Stimulated activated CD4-positive, alpha-beta T cell treated with anti-CD3 and anti-CD28 coated beads, Interleukin-4, amount 100 ng/mL, for 48 hours (primary cell): ENCODE data around the gene MUC22.
"Not testable (repeated sequence)": the region's sequence is repeated elsewhere in the genome, so short reads cannot be mapped to it uniquely, and the experiment has no call there.

Experiments used
- DNase-seq, 2 donors: peaks; one replicate each; pipeline ENCODE4 v3.0.0-alpha.2; 2020; ENCODE audit warnings: low read depth in 2 of 2

Gene MUC22

DNA sequence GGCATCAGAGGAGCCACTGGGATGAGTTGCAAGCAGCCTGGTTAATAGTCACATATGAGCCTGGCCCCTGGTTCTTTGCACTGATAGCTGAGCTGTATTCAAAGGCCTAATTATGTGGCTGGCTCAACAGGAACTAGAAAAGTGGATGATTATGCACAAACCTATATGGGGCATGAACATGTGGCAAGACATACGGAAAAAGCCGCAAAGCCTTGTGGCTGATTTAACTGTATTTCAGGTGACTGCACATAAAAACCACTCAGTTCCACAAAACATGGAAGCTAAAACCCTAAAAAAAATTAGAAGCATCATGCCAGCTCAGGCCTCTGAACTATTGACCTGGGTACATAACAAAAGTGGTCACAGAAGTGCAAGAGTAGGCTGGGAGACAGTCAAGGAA is 13.0 kb upstream of the MUC22 start:
- DNase-seq: no peak

DNA sequence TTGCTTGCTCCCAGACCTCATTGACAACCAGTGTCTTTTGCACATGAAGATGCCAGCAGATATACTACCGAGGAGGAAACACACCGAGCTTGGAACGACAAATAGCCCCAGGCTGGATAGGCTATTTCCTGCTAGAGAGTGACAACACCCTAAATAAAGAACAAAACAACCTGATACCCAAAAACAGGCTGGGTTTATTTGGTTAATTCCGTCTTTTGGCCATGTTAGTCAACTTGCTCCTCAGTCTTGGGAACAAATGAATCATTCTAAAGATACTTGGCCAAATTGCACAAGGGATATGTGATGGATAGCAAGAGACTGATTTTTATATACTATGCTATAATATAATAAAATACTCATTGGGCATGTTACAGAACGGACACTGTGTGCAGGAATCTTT is 11.5 kb upstream of the MUC22 start:
- no peak for DNase-seq

DNA sequence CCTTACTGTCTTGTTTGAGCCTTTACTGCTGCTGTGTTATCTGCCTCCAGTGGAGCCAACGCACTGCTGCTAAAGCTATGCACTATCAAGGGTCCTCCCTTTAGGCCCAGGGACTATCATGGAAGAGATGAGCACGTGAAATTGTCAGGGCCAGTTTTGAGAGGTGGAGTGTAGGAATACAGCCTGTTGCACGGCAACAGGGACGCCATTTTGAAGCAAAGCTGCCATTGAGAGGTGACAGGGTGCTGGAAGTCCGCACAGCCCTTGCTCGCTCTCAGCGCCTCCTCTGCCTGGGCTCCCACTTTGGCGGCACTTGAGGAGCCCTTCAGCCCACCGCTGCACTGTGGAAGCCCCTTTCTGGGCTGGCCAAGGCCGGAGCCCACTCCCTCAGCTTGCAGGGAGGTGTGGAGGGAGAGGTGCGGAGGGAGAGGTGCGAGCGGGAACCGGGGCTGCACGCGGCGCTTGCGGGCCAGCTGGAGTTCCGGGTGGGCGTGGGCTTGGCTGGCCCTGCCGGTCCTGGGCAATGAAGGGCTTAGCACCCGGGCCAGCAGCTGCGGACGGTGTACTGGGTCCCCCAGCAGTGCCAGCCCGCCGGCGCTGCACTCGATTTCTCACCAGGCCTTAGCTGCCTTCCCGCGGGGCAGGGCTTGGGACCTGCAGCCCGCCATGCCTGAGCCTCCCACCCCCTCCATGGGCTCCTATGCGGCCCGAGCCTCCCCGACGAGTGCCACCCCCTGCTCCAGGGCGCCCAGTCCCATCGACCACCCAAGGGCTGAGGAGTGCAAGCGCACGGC is 10.0 kb upstream of the MUC22 start:
- DNase-seq: not testable (repeated sequence)

DNA sequence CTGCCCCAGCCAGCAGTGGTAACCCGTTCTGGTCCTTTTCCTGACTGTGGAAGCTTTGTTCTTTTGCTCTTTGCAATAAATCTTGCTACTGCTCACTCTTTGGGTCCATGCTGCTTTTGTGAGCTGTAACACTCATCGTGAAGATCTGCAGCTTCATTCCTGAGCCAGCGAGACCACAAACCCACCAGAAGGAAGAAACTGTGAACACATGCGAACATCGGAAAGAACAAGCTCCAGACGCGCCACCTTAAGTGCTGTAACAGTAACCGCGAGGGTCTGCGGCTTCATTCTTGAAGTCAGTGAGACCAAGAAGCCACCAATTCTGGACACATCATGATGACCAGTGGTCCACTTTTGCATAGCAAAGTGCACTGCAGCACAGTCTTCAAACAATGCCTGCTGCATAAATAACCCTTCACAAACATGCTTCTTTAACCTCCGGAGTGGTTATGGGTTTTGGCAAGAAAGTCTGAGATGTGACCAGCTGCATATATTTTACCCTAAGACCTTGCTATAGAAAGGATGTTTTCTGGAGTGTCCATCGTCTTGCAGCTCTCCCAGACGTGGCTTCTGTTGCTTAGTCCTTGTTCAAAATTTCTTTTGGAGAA is 8.9 kb upstream of the MUC22 start:
- no peak for DNase-seq

DNA sequence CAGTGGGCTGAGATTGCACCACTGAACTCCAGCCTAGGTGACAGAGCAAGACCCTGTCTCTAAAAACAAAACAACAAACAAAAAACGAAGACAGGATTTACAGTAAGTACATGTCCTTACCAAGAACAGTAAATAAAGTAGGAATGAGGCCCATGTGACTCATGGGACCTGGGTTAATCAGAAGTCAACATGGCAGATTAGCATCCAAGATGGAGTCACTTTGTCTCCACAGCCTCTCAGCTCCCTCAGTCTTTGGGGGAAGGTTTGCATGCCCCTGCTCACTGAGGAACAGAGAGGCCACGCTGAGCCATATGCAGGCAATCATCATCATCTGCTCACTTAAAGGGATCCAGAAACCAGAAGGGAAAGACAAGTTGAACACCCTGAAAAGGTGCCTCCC is 7.8 kb upstream of the MUC22 start:
- DNase-seq: no peak

DNA sequence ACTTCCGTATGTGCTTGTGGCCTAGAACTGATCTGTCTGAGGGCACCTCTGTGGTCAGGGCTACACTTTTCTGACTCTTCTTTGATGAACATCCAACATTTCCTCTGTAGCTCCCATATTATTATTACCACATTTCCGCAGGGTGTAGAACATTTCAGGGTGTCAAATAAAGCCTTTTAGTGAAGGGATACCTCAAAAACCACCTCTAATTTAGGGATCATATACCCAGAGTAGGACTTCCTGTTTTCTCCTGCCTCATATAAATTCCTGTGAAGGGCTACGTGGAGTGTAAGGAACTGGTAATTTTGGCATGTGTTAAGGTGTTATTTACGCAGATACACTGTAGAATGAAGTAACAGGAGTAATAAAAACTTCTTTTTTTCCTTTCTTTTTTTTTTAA is 5.5 kb upstream of the MUC22 start:
- DNase-seq: no peak

DNA sequence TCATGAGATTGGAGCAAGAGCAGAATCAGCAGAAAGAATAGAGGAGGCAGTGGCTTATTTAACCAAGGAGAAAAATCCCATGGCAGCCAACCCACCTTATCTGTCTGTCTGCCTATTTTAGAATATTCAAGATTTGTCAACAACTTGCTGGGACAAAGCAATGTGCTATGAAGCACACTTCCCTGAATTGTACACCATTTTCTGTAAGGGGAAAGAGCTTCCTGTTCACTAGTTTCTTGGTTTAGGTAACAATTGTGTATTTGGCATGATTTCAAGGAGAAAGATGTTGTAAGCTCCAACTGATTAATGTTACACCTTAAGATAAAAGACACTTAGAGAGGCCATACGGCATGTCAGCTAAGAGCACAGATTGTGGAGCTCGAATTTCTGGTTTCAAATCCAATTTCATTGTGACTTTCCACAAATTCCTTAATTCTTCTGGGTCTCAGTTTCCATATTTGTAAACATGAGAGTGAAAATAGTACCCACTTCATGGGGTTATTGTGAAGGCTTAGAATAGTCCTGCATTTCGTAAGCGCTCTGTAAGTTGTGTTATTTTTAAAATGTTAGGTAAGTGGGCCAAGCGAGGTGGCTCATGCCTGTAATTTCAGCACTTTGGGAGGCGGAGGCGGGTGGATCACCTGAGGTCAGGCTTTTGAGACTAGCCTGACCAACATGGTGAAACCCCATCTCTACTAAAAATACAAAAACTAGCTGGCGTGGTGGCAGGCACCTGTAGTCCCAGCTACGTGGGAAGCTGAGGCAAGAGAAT is 4.8 kb upstream of the MUC22 start:
- no peak for DNase-seq

DNA sequence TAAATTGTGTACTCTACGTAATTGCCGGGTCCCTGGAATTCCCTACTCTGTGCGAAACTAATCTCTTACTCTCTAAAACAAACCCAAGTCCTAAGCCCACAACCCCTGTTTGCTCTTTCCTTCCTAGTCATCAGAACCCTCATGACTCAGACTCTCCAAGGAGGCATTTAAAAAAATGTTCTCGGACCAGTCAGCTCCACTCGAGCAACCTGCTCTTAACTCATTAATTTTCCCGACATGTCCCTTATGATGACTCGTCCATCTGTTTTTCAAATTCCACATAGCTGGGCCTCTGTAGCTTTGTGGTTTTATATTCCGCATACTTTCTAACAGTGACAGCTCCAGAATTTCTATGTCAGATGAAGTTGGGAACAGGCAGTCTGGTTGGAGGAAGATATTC is 2.6 kb upstream of the MUC22 start:
- no peak for DNase-seq

DNA sequence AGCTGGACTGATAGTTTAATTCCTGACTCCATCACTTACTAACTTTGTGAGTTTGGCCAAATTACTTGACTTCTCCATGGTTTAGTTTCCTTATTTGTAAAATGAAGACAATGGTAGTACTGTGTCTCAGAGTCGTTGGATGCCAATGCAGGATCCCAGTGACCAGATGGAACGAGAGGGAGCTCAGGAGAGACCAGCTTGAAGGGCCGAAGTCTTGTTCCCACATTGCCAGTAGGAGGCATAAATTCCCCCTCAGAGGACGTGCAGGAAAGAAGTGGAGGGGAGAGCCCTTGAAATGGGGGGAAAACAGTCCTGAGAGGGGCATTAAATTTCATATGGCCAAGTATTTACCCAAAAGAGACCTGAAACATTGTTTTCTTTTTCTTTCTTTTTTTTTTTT is 2.1 kb upstream of the MUC22 start:
- no peak for DNase-seq

DNA sequence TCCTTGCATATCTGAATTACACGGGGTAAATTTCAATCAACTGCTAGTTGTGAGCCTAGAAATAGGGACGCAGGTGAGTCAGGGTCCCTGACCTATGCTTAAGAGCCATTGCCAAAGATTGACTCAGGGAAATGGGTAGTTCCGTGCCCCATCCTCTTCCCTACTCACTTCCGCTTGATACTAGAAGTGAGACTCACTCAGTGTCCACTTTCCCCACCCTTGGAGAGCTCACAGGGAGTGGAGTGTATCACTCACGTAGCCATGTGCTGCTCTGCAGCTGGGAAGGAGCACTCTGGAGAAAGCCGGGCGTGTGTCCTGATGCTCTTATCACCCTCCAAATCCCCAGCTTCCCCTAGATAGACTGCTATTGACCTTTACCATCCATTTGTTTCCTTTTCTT is 543 bp upstream of the MUC22 start:
- no peak for DNase-seq

DNA sequence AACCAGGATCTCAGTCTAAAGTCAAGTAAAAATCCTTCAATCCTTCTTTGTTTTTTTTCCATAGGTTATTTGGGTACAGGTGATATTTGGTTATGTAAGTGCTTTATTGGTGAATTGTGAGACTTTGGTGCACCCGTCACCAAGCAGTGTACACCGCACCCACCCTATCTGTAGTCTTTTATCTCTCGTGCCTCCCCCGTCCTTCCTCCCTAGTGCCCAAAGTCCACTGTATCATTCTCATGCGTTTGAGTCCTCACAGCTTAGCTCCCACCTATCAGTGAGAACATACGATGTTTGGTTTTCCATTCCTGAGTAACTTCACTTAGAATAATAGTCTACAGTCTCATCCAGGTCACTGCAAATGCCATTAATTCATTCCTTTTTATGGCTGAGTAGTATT is 879 bp downstream of the MUC22 start:
- no peak for DNase-seq

DNA sequence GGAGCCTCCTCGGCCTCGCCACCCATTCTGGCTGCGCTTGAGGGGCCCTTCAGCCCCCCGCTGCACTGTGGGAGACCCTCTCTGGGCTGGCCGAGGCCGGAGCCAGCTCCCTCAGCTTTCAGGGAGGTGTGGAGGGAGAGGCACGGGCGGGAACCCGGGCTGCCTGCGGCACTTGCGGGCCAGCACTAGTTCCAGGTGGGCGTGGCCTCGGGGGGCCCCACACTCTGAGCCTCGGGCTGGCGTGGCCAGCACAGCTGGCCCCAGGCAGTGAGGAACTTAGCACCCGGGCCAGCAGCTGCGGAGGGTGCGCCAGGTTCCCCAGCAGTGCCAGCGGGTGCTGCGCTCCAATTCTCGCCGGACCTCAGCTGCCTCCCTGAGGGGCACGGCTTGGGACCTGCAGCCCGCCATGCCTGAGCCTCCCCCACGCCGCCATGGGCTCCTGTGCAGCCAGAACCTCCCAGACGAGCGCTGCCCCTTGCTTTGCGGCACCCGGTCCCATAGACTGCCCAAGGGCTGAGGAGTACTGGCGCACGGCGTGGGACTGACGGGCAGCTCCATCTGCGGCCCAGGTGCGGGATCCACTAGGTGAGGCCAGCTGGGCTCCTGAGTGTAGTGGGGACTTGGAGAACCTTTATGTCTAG is 6.5 kb downstream of the MUC22 start:
- DNase-seq: no peak

DNA sequence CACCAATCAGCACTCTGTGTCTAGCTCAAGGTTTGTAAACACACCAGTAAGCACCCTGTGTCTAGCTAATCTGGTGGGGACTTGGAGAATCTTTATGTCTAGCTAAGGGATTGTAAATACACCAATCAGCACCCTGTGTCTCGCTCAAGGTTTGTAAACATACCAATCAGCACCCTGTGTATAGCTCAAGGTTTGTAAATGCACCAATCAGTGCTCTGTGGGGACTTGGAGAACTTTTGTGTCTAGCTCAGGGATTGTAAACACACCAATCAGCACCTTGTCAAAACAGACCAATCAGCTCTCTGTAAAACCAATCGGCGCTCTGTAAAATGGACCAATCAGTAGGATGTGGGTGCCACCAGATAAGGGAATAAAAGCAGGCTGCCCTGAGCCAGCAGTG is 7.2 kb downstream of the MUC22 start:
- DNase-seq: not testable (repeated sequence)

DNA sequence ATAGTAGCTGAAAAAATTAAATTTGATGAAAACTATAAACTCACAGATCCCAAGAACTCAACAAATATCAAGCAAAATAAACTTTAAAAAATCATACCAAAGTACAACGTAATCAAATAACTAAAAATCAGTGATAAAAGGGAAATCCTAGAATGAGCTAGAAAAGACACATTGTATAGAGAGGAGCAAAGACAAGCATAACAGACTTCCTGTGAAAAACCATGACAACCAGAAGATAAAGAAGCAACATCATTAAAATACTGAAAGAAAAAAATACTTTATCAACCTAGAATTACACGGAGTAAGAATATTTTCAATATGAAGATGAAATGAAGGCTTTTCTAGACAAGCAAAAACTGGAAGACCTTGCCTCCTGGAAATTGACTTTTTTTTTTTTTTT is 9.8 kb downstream of the MUC22 start:
- DNase-seq: no peak

DNA sequence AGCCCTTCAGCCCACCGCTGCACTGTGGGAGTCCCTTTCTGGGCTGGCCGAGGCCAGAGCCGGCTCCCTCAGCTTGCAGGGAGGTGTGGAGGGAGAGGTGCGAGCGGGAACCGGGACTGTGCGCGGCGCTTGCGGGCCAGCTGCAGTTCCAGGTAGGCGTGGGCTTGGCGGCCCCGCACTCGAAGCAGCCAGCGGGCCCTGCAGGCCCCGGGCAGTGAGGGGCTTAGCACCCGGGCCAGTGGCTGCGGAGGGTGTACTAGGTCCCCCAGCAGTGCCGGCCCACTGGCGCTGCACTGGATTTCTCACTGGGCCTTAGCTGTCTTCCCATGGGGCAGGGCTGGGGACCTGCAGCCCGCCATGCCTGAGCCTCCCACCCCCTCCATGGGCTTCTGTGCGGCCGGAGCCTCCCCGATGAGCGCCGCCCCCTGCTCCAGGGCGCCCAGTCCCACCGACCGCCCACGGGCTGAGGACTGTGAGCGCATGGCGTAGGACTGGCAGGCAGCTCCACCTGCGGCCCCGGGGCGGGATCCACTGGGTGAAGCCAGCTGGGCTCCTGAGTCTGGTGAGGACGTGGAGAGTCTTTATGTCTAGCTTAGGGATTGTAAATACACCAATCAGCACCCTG is 10.5 kb downstream of the MUC22 start:
- not testable (repeated sequence) for DNase-seq

DNA sequence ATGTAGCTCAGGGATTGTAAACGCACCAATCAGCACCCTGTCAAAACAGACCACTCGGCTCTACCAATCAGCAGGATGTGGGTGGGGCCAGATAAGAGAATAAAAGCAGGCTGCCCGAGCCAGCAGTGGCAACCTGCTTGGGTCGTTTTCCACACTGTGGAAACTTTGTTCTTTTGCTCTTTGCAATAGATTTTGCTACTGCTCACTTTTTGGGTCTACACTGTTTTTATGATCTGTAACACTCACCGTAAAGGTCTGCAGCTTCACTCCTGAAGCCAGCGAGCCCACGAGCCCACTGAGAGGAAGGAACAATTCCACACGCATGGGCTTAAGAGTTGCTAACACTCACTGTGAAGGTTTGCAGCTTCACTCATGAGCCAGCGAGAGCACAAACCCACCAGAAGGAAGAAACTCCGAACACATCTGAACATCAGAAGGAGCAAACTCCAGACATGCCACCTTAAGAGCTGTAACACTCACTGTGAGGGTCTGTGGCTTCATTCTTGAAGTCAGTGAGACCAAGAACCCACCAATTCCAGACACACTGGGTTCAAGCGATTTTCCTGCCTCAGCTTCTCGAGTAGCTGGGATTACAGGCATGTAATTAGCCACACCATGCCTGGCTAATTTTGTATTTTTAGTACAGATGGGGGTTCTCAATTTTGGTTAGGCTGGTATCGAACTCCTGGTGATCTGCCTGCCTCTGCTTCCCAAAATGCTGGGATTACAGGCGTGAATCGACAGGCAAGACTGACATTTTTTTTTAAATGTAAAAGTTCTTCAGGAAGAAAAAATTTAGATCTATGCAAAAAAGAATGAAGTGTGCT is 11.6 kb downstream of the MUC22 start:
- DNase-seq: not testable (repeated sequence)

DNA sequence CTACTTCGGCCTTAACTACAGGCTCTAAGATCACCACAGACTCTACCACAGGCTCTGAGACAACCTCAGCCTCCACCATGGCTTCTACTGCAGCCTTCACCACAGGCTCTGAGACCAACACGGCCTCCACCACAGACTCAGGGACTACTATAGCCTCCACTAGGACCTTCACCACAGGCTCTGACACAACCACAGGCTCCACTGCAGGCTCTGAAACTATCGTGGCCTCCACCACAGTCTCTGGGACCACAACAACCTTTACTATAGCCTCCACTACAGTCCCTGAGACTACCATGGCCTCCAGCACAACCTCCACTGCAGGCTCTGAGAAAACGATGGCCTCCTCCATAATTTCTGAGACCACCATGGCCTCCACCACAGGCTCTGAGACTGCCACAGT is 15.3 kb downstream of the MUC22 start:
- no peak for DNase-seq

DNA sequence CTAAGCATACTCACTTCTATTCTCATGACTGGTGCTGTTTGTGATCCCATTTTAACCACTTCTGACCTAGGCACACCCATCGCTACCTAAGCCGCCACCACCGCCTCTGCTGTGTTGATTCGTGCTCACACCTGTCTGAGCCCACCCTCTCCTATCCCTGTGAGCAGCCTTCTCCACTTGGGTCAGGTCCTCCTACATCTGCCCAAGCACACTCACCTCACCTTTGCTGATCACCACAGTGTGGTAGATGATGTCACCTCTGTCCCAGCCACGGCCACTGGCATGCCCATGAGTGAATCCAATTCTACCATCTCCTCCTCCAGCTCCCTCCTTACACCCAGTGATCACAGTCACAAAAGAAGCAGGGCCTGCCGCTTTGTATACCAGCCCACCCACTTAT is 20.8 kb downstream of the MUC22 start:
- DNase-seq: no peak

DNA sequence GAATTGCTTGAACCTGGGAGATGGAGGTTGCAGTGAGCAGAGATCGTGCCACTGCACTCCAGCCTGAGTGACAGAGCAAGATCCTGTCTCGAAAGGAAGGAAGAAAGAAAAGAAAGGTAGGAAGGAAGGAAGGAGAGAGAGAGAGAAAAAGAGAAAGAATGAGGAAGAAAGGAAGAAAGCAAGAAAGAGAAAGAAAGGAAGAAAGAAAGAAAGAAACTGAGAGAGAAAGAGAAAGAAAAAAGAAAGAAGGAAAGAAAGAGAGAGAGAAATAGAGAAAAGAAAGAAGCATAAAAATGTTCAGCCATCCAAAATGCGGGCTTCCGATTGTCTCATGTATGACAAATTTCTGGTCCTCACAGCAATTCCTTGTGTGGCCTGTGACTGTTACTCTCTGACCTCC is 22.8 kb downstream of the MUC22 start:
- no peak for DNase-seq

DNA sequence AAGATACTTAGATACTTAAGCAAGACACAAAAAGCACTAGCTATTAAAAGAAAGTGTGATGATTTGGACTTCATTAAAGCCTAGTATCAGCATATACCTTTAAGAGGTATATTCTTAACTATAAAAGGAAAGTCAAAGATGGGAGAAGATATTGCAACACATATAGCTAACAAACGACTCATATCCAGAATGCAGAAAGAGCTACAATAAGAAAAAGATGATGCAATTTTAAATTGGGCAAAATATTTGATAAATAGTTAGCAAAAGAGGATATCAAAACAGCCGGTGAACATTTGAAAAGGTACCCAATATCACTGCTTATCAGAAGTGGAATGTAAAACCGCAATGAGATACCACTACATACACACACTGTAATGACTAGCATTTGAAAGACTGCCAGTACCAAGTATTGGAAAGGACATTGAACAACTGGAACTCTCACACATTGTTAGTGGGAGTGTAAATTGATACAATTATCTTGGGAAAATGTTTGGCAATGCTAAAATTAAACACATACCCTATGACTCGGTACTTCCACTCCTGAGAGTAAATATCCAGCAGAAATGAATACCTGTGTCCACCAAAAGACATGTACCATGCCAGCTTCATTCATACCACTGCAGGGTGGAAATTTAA is 25.7 kb downstream of the MUC22 start:
- no peak for DNase-seq

DNA sequence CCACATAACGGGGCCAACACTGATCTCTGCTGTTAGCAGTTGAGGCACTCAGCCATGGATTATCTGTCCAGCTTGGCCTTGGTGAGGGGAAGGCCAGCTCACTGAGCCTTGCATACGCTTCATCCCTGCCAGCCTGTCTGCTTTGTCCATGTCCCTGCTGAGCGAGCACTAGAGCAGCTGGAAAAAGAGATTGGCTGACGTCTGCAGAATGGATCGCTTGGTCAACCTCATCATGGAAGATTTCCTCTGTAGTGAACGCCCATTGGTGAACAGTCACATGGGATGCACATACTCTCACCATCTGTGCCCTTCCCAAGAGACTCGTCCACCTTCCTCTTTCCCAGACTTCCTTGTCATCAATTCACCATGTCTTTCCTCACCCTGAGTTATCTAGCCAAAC is 26.9 kb downstream of the MUC22 start:
- no peak for DNase-seq
